Left colon (tissue), 2 donors: ENCODE data around the gene VGLL4. TPM values are rescaled to one million over a fixed set of nuclear protein-coding genes. Genes with fewer than 3 reads are reported as not detected.

ENCODE experiments used
- ATAC-seq: fragments of 200-7000 bp; cut with Tn5 transposase; one replicate; pipeline ENCODE4 v1.9.1; 2020; ENCODE audit warnings: mild to moderate bottlenecking, moderate library complexity
- DNase-seq, 2 donors: peaks; one replicate each; pipeline ENCODE4 v3.0.0-alpha.2; 2020
- intact Hi-C, 2 donors: fragments of 100-400 bp; cut with DNase I in 1 of 2; cut with micrococcal nuclease in 1 of 2; formaldehyde crosslinking; loops; one replicate each; pipeline versions ENCODE4 v1.11.2 to v1.14.0; 2022; cut with DNase I, micrococcal nuclease
- total RNA-seq, 2 donors: library from RNA; stranded (reverse); fragmentation: NEBNext Ultra II Directional; extraction: Animal tissue kit (Norgen Biotek cat#: 25700); gene quantifications; one replicate each; pipeline ENCODE4 v1.2.1, GENCODE V29; 2021
- donor health status: DM: no; HTN: no; CAD: no.
- donor health status: DM: yes; HTN: yes; CAD: no.

Gene VGLL4
- total RNA-seq, 2 donors from 2014 or later = 52.7 to 53.4 TPM

GRCh38 chr3:11634974-11635612, 8.6 kb downstream of the VGLL4 start:
- DNase-seq (no peak), ATAC-seq (no peak)
- intact Hi-C loops = loop anchor here in 1 of 2 donors (10.0 kb wide), 1 partner anchor 70 kb away; no protein-coding TSS in a partner anchor

GRCh38 chr3:11634081-11634635, 9.6 kb downstream of the VGLL4 start:
- intact Hi-C loops = loop anchor here in 1 of 2 donors (10.0 kb wide), 1 partner anchor 69 kb away; no protein-coding TSS in a partner anchor
- ATAC-seq (no peak), DNase-seq (no peak)

- ATAC-seq = no peak
- intact Hi-C loops = loop anchor here in 1 of 2 donors (10.0 kb wide), 1 partner anchor 68 kb away; no protein-coding TSS in a partner anchor
- no peak for DNase-seq
Observed at GRCh38 chr3:11632966-11633365, 10.7 kb downstream of the VGLL4 start.

GRCh38 chr3:11632564-11632963, 11.2 kb downstream of the VGLL4 start:
- DNase-seq (no peak), ATAC-seq (peak; percentile 14)
- intact Hi-C loops = loop anchor here in 1 of 2 donors (10.0 kb wide), 1 partner anchor 68 kb away; no protein-coding TSS in a partner anchor

GRCh38 chr3:11631820-11632219, 11.9 kb downstream of the VGLL4 start:
- no peak for DNase-seq
- intact Hi-C loops = loop anchor here in 1 of 2 donors (10.0 kb wide), 1 partner anchor 67 kb away; no protein-coding TSS in a partner anchor
- ATAC-seq = no peak

- ATAC-seq = no peak
- intact Hi-C loops = loop anchor here in 1 of 2 donors (10.0 kb wide), 1 partner anchor 65 kb away; no protein-coding TSS in a partner anchor
Observed at GRCh38 chr3:11629716-11630115, 14.0 kb downstream of the VGLL4 start.

GRCh38 chr3:11627612-11628011, 16.1 kb downstream of the VGLL4 start:
- ATAC-seq (peak; percentile 73), DNase-seq (no peak)
- intact Hi-C loops = no loop called here

More at GRCh38 chr3:11629716-11630115, 14.0 kb downstream of the VGLL4 start:
- DNase-seq = no peak

- no peak for ATAC-seq
- intact Hi-C loops = no loop called here
- no peak for DNase-seq
Observed at GRCh38 chr3:11626084-11626463, 17.6 kb downstream of the VGLL4 start.

GRCh38 chr3:11625376-11626083, 18.2 kb downstream of the VGLL4 start:
- peak; percentile 61 for ATAC-seq
- intact Hi-C loops = no loop called here
- DNase-seq = no peak

GRCh38 chr3:11624704-11625375, 18.9 kb downstream of the VGLL4 start:
- intact Hi-C loops = no loop called here
- no peak for ATAC-seq
- DNase-seq = no peak

GRCh38 chr3:11624161-11624560, 19.6 kb downstream of the VGLL4 start:
- ATAC-seq (no peak), DNase-seq (no peak)
- intact Hi-C loops = no loop called here

- ATAC-seq = no peak
- intact Hi-C loops = no loop called here
- no peak for DNase-seq
Observed at GRCh38 chr3:11622586-11623550, 20.8 kb downstream of the VGLL4 start.

GRCh38 chr3:11621077-11621476, 22.6 kb downstream of the VGLL4 start:
- DNase-seq (no peak), ATAC-seq (peak; percentile 9)
- intact Hi-C loops = no loop called here

GRCh38 chr3:11619946-11620652, 23.6 kb downstream of the VGLL4 start:
- ATAC-seq (peak; percentile 49), DNase-seq (no peak)
- intact Hi-C loops = no loop called here

- intact Hi-C loops = no loop called here
- DNase-seq (no peak), ATAC-seq (no peak)
Observed at GRCh38 chr3:11619461-11619860, 24.3 kb downstream of the VGLL4 start.

GRCh38 chr3:11618904-11619303, 24.8 kb downstream of the VGLL4 start:
- DNase-seq = no peak
- peak; percentile 72 for ATAC-seq
- intact Hi-C loops = no loop called here

GRCh38 chr3:11616551-11616950, 27.2 kb downstream of the VGLL4 start:
- intact Hi-C loops = no loop called here
- no peak for DNase-seq
- ATAC-seq = no peak
